Superior temporal gyrus (tissue), 1 donor: ENCODE results near the gene BAIAP2L2.
A peak's percentile ranks its signal among the peaks of the same experiment; 100 is the strongest.

Experiments used
- DNase-seq: peaks from one replicate; pipeline ENCODE4 v3.0.0-alpha.2; 2016; ENCODE audit errors: extremely low spot score

Gene BAIAP2L2

DNA sequence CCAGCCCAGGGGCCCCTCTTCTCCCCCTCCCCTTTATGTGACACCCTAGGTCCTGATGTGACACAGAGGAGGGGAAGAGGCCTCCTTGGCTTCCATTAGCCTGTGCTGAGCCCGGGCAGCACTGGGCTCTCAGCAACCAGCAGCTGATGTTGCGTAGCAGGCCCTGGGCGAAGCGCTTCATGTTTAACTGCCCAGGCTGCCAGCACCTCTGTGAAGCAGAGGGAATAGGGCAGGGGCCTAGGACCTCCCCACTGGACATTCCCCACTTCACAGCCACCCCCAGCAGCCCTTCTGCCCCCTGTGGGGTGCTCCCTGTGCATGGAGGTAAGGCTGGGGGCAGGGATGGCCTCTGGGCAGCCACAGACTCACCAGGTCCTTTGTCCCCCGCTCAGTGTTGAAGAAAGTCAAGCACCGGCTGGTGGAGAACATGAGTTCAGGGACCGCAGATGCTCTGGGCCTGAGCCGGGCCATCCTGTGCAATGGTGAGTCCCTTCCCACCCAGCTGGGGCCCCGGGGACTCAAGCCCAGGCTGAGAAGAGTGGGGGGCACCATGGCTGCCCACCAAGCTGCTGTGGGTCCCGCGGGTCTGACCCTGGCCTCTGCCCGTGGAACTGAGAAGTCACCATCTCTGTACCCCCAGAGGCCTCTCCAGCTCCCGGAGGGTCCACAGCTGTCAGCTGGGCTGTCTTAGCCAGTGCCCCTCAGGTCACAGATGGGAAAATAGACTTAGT, 41.7 kb downstream of the BAIAP2L2 start:
- no peak for DNase-seq

DNA sequence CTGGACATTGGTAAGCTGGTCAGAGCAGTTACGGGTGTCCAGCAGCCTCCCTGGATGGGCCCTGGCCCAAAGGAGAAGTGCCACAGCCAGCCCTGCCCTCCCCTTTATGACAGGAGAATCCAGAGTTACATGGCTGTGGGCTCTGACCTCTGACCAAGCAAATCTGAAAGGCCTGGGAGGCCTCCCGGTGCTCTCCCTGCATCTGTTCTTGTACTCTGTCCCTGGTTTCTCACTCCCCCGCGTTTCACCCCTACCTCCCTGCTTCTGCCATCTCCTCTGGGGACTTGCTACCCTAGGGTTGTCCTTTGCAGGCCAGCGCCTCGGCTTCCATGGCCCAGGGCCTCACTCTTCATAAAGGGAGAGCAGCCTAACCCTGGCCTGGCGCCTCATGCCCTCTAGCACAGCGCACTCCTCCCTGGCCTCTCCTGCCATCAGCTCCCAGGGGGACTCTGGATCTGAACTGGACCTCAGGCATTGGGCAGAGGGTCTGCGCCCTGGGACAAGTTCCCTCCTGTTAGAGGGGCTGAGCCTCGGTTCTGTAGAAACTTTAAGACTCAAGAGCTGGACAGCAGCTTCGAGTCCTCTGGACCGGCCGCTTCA, 42.6 kb downstream of the BAIAP2L2 start:
- DNase-seq = no peak

DNA sequence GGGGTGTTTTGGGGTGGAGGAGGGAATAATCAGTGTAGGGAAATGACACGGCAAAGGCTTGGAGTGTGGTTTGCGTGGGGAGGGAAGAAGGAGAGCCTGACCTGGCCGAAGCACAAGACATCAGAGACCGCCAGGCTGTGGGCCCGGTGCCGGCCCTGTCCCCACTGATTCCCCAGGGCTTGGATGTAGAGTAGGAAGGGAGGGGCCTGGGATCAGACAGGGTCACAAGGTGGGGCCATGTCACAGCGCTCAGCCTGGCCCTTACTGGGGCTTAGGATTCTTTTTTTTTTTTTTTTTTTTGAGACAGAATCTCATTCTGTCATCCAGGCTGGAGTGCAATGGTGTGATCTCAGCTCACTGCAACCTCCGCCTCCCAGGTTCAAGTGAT, 43.5 kb downstream of the BAIAP2L2 start:
- DNase-seq = no peak

DNA sequence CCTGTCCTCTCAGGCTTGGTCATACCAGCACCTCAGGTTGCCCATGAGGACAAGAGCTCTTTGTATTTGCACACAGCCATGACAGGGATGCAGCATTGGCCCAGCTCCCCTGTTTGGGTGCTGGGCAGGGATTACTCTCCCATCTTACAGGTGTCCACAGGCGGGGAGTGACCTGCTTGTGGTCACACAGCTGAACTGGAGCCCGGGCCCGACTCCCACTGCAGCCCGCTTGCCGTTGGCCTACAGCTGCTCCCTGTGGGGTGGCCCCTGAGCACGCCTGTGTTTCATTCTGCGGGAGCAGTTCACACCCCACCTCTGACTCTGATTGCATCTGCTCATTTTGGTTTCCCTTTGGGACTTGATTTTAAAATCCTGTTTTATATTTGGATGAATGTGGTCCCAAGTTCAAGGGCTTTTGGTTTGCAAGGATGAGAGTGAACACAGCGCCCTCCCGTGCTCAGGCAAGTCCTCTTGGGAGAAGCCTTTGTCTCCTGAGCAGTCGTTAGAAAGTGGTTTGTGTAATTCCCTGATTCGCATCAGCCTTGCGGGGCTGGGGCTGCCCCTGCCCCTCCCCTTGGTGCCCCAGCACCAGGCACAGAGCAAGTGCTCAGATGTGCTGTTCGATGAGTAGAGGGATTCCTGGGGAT, 44.0 kb downstream of the BAIAP2L2 start:
- DNase-seq = peak; percentile 35

DNA sequence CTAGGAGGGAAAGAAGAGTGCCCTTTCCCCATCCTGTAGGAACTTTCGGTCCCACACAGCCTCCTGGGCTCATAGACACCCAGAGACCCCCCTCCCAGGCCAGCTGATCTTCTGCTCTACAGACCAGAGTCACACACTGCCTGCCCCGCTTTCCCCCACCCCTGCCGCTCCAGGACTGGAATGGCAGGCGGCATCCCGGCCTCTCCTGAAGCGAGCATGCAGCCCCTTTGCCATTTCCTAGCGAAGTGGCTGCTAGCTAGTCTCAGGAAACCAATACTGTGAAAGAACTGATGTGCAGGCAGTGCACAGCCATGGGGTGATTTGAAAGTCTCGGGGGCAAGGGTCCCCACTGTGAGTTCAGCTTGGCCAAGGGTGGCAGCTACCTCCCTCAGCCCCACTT, 44.9 kb downstream of the BAIAP2L2 start:
- DNase-seq = no peak

DNA sequence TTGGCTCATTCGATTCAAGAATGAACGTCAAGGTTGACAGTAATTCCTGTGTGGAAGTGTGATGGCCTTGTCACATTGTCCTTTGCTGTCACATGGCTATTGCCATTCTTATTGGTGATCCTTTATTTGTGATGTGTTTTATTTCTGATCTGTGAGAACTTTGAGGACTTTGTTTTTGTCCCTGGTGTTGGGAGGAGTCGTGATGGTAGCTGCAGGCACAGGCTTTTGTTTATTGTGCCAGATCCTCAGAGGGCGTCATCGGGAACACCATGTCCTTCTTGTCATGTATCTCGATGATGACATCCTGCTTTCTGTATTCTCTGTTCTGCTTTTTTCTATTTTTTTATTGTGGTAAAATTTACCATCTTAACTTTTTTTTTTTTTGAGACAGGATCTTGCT, 47.7 kb downstream of the BAIAP2L2 start:
- peak; percentile 95 for DNase-seq

DNA sequence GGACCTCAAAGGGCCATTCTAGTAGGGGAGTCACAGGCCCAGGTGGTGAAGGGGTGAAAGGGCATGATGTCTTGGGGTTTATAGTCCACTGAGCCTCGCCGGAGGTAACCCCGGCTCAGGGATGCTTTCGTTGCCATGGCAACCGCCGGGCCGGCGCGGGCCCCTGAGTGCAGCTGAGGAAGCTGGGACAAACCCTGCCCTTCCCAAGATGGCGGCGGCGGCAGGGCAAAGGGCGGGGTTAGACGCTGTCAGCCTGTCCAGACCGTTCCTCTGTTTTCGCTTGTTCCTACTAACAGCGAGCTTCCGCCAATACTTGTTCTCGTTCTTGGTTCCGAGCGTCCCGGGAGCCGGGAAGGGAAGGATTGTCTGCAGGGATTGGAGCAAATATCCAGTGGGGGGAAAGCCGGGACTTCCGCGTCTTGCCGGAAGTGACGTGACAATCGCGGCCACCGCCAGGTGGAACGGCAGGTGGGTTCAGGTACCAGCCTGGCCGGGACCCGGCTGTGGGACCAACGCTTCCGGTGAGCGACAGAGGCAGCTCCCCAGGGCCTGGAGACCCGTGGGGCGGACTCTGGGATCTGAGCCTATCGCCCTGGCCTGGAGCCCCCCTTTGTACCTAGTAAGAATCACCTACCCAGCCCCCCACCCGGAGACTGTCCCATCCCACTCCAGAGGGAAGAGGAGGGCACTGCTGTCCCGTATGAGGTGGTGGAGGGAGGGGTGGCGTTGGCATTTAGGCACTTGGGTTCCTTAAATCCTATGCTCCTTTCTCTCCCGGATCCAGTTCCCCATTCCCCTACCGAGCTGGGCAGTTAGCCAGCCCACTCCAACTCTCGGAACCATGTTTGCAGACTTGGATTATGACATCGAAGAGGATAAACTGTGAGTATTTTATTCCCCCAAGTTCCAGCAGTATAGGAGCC, 53.3 kb downstream of the BAIAP2L2 start, which contains the start of gene PICK1:
Gene PICK1 (plus strand): TSS at position 436 of the 923 bp plus-strand sequence. CDS start 406 bp downstream, at position 842.
- DNase-seq = peak; percentile 97

GRCh38 chr22:38051900-38052862, 58.3 kb downstream of the BAIAP2L2 start:
- DNase-seq = peak; percentile 94

- no peak for DNase-seq
These were observed 59.2 kb downstream of the BAIAP2L2 start for GRCh38 chr22:38051261-38051660.

DNA sequence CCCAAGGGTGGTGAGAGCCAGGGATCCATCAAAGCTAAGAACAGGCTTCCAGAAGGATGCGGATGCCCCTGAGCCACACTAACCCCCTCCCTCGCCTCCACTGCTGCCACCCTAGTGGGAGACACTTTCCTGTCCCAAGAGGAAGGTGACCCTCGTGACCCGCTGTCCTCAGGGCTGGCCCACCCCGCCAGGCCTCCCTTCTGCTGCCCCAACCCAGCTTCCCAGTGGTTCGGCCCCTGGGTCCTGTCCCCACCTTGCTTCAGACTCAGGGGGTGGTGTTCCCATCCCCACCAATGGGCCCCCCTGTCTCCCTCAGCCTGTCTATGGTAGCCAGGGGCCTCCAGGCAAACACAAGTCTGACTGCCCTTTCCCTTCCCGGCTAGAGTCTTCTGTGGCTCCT, 59.8 kb downstream of the BAIAP2L2 start:
- DNase-seq = no peak

DNA sequence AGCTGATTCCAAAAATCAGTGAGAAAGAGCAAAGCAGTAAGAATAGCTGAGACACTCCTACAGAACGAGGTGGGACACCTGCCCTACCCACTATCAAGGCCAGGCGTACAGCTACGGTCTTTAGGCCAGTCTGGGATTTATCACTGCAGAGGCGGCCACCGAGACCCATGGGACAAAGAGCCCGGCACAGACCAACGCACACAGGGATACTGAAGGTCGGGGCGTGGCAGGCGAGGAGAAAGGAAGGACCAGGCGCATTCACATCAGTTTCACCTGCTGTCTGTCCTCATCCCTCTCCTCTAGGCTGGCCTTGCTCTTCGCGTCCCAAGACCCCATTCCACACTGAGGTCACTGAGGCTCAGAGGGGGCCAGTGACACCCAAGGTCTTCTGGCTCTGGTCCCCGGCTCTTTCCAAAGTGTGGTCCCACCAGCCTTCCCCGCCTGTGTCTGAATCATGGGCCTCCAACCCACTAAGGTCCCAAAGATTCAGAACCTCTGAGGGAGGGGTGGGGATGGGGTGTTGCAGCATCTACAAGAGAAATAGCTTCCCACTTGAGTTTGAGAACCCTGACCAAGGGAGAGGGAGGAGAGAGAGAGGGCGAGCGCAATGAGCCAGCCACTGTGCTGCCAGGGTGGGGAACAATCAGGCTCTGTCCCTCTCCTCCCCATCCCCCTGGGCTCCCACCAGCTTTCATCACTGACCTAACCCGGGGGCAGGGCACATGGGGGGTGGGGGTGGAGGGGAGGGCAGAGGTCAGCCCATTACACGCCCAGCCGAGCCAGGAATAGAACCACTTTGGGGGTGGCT, 60.5 kb downstream of the BAIAP2L2 start:
- peak; percentile 87 for DNase-seq

- no peak for DNase-seq
These were observed 64.3 kb downstream of the BAIAP2L2 start for GRCh38 chr22:38046070-38046748.

- DNase-seq = no peak
These were observed 67.1 kb downstream of the BAIAP2L2 start for GRCh38 chr22:38043151-38044039.

GRCh38 chr22:38042488-38042790, 68.0 kb downstream of the BAIAP2L2 start:
- DNase-seq = no peak

GRCh38 chr22:38041760-38042487, 68.6 kb downstream of the BAIAP2L2 start:
- no peak for DNase-seq

DNA sequence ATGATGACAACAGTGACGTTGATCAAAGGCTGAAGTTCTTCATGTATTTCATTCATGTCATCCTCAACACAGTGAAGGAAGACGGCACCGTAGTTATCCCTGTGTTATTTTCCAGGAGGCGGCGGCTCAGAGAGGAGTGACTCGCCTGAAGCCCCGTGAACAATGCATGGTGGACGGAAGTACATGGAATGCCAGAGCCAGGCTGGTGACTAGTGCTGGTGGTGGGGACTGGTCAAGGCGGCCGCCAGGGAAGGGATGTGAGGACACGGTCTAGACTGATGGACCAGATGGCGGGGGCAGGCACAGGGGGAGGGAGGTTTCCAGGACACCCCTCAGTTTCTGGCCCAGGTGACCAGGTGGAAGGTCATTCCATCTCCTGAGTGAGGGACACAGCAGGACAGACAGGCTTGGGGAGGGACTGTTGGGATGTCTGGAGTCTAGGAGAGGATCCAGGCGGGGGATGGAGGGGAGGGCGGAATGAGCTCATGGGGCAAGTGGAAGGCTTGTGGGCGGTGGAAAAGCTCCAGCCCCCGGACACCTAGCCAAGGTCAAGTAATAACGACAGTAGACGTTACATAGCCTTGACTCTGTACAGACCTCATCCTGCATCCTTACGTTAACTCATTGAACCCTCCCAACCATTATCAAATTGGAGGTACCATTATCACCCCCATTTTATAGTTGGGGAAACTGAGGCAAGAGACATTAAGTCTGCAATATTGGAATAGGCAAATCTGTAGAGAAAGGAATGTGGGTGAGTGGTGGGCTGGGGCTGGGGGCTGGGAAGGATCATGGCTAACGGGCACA, 69.3 kb downstream of the BAIAP2L2 start:
- no peak for DNase-seq
